Measurements from ENCODE around the gene MEI1. TPM values are rescaled to one million over a fixed set of nuclear protein-coding genes. Genes with fewer than 3 reads are reported as not detected.
A peak's percentile ranks its signal among the peaks of the same experiment; 100 is the strongest.

Gene MEI1
- total RNA-seq, 1 experiment from 2014 or later: 0.20 TPM

DNA sequence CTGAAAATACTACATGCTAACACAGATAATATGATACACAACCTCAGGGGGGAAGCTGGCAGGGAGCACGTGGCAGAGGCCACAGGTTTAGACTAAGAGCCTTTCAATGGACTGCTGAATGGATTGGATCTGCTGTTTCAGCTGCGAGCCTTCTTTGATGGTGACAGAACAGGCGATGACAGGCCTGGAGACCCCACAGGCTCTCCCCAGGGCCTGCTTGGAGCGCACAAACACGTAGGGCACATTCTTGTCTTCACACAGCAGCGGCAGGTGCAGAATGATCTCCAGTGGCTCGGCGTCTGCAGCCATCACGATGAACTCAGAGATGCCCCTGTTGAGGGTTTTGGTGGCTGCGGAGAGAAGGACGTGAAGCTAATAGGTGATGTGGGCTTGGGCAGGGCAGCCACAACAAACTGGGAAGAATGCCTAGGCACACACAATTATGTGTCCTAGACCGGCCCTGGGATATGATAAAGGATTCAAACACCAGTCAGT lies 24.4 kb upstream of the MEI1 start:
- no peak overlapping the region for H3K4me2 ChIP-seq (ENCODE audit: insufficient read depth, insufficient read length, low read length)
- H3K23me2 ChIP-seq (ENCODE audit: insufficient read length, low read depth, low read length, poor library complexity, severe bottlenecking): no peaks in the 10 kb centered on the region
- no peak overlapping the region for H2AK5ac ChIP-seq (ENCODE audit: insufficient read length, low read length)
- no peak overlapping the region for H4K91ac ChIP-seq (ENCODE audit: insufficient read length, low read depth, low read length)
- peaks cover 38 to 55% (median 44%) of the 10 kb centered on the region in 3 experiments; a peak in 6 of 7 replicates for H3K36me3 Mint-ChIP-seq (ENCODE audit: insufficient read depth in 1 of 3, low read depth in 3 of 3)
- H2BK20ac ChIP-seq (ENCODE audit: low read depth, low read length, poor library complexity, severe bottlenecking): no peak overlapping the region
- H3K9me3 Mint-ChIP-seq: no peaks in the 10 kb centered on the region
- H4K8ac ChIP-seq (replicated peaks; ENCODE audit: insufficient read length, low read depth, low read length): no peak overlapping the region
- no peaks in the 10 kb centered on the region for H3K27me3 Mint-ChIP-seq (ENCODE audit: low read depth)
- no peak overlapping the region for H3K27ac ChIP-seq (ENCODE audit: insufficient read length, low read depth, low read length)
- H2BK120ac ChIP-seq (ENCODE audit: low read depth, low read length, poor library complexity, severe bottlenecking): no peak overlapping the region
- no peaks in the 10 kb centered on the region for H3K79me2 ChIP-seq (ENCODE audit: insufficient read depth, low read length)
- H3K79me1 ChIP-seq (ENCODE audit: insufficient read depth, low read depth, low read length, poor library complexity, severe bottlenecking): peaks cover 4% of the 10 kb centered on the region
- H3K56ac ChIP-seq (ENCODE audit: insufficient read length, low read depth, low read length): no peak overlapping the region
- H3K27ac Mint-ChIP-seq: peak overlapping the region in 1 of 3 experiments; percentile 14; a peak in 2 of 7 replicates
- no peak overlapping the region for H4K5ac ChIP-seq (ENCODE audit: insufficient read length, low read depth, low read length)
- no peak overlapping the region for H3T11ph ChIP-seq (ENCODE audit: low read length)
- H3K18ac ChIP-seq (ENCODE audit: insufficient read length, low read depth, low read length): no peak overlapping the region
- no peaks in the 10 kb centered on the region for H3K9me3 ChIP-seq (ENCODE audit: control insufficient read depth, low read depth, low read length)
- no peak overlapping the region for H3K23ac ChIP-seq (ENCODE audit: insufficient read length, low read depth, low read length)
- no CpG with 5 or more reads among the region's 12 CpGs for WGBS (ENCODE audit: extremely low coverage, insufficient read length, low lambda C conversion rate)
- no peak overlapping the region for H3K4ac ChIP-seq (ENCODE audit: low read depth, low read length)
- H3K4me1 Mint-ChIP-seq: no peaks in the 10 kb centered on the region
- H2BK15ac ChIP-seq (ENCODE audit: low read depth, low read length): no peak overlapping the region
- H3K14ac ChIP-seq (ENCODE audit: insufficient read depth, low read length): no peak overlapping the region
- no peaks in the 10 kb centered on the region for H3K27me3 ChIP-seq (ENCODE audit: insufficient read depth, low read length)
- no peak overlapping the region for H2BK5ac ChIP-seq (ENCODE audit: insufficient read length, low read length)
- H3K4me1 ChIP-seq (ENCODE audit: insufficient read depth, low read length): no peaks in the 10 kb centered on the region
- H4K20me1 ChIP-seq (ENCODE audit: control insufficient read depth, insufficient read depth, insufficient read length): no peaks in the 10 kb centered on the region
- TF ChIP-seq, protein P1, sequence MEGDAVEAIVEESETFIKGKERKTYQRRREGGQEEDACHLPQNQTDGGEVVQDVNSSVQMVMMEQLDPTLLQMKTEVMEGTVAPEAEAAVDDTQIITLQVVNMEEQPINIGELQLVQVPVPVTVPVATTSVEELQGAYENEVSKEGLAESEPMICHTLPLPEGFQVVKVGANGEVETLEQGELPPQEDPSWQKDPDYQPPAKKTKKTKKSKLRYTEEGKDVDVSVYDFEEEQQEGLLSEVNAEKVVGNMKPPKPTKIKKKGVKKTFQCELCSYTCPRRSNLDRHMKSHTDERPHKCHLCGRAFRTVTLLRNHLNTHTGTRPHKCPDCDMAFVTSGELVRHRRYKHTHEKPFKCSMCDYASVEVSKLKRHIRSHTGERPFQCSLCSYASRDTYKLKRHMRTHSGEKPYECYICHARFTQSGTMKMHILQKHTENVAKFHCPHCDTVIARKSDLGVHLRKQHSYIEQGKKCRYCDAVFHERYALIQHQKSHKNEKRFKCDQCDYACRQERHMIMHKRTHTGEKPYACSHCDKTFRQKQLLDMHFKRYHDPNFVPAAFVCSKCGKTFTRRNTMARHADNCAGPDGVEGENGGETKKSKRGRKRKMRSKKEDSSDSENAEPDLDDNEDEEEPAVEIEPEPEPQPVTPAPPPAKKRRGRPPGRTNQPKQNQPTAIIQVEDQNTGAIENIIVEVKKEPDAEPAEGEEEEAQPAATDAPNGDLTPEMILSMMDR (conservative IDR thresholded peaks at IDR 0.05): no peak
- no peak overlapping the region for H3K9ac ChIP-seq (ENCODE audit: extremely low read depth, insufficient read length, low read length)
- no peak overlapping the region for H2BK12ac ChIP-seq (ENCODE audit: insufficient read length, low read depth, low read length)
- H3K4me3 Mint-ChIP-seq: no peak overlapping the region
- no peak overlapping the region for H2AFZ ChIP-seq (ENCODE audit: low read length)
- no peak for DNase-seq

Measured in H9 (cell line).